ENCODE results near the gene NXNL1. TPM values are rescaled to one million over a fixed set of nuclear protein-coding genes. Genes with fewer than 3 reads are reported as not detected.

Gene NXNL1
- total RNA-seq, 1 experiment from 2014 or later, result not detected

DNA sequence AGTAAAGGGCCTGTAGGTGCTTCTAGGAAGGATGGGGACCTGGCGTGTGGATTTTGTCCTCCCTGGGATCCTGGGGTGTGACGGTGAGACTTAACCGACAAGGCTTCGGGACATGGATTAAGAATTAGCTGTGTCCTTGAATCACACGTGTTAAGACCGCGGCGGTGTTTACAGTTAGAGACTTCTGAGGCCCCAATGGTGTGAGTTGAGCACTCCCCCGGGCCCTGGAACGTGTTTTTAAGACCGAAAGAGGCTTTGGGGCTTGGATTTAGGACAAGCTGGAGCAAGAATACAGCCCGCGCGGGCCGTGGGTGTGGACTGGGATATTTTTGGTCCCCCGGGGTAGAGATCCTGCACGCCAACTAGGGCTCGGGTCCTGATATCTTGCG, 8.4 kb upstream of the NXNL1 start:
- H3K27ac ChIP-seq (ENCODE audit: low read length), result peak overlapping the region; percentile 65
- TSS peak; percentile 84 for BruUV-seq (replicated peaks)
- no peaks in the 10 kb centered on the region for H3F3A ChIP-seq (ENCODE audit: low read length, unreplicated experiment)
- H3K4me1 ChIP-seq (ENCODE audit: insufficient read depth, low read length), result peaks cover 14% of the 10 kb centered on the region
- TF ChIP-seq, protein P1, sequence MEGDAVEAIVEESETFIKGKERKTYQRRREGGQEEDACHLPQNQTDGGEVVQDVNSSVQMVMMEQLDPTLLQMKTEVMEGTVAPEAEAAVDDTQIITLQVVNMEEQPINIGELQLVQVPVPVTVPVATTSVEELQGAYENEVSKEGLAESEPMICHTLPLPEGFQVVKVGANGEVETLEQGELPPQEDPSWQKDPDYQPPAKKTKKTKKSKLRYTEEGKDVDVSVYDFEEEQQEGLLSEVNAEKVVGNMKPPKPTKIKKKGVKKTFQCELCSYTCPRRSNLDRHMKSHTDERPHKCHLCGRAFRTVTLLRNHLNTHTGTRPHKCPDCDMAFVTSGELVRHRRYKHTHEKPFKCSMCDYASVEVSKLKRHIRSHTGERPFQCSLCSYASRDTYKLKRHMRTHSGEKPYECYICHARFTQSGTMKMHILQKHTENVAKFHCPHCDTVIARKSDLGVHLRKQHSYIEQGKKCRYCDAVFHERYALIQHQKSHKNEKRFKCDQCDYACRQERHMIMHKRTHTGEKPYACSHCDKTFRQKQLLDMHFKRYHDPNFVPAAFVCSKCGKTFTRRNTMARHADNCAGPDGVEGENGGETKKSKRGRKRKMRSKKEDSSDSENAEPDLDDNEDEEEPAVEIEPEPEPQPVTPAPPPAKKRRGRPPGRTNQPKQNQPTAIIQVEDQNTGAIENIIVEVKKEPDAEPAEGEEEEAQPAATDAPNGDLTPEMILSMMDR (conservative IDR thresholded peaks at IDR 0.05; ENCODE audit: low read depth, low read length), result no peak
- TF ChIP-seq EZH2phosphoT487 (IDR thresholded peaks at IDR 0.05; ENCODE audit: borderline replicate concordance, low read length) (no peak), EZH2 (IDR thresholded peaks at IDR 0.05; ENCODE audit: low read length, unreplicated experiment) (no peak)
- peaks cover 7% of the 10 kb centered on the region; the same call in 1 of the 2 replicates for H3K79me2 ChIP-seq (ENCODE audit: low read length)
- peak overlapping the region; percentile 91 for H3K4me3 ChIP-seq (ENCODE audit: low read length)
- DNase-seq (no peak), ATAC-seq (no peak; the same call in 1 of the 2 replicates)
- H3K27me3 ChIP-seq (ENCODE audit: low read length), result no peaks in the 10 kb centered on the region
- intact Hi-C loops (cut with micrococcal nuclease), result loop anchor here (5.0 kb wide), 2 partner anchors 42 to 77 kb away; partner anchors contain the start of gene CCDC194
- peak overlapping the region; percentile 98 for H3K4me2 ChIP-seq (ENCODE audit: low read length)
- no peaks in the 10 kb centered on the region for H4K20me1 ChIP-seq (ENCODE audit: low read length)
- peak overlapping the region; percentile 76 for H3K9ac ChIP-seq (ENCODE audit: low read length)
- ChIA-PET POLR2A (ENCODE audit: unreplicated experiment) (no interaction called here), CTCF (no interaction called here)
- no peaks in the 10 kb centered on the region for H3K9me3 ChIP-seq (ENCODE audit: low read length)
- peak overlapping the region; percentile 91 for H2AFZ ChIP-seq (ENCODE audit: low read length)
- H3K36me3 ChIP-seq (ENCODE audit: low read depth, low read length), result no peaks in the 10 kb centered on the region
- H3K9me2 ChIP-seq (replicated peaks; ENCODE audit: low read length), result no peaks in the 10 kb centered on the region

DNA sequence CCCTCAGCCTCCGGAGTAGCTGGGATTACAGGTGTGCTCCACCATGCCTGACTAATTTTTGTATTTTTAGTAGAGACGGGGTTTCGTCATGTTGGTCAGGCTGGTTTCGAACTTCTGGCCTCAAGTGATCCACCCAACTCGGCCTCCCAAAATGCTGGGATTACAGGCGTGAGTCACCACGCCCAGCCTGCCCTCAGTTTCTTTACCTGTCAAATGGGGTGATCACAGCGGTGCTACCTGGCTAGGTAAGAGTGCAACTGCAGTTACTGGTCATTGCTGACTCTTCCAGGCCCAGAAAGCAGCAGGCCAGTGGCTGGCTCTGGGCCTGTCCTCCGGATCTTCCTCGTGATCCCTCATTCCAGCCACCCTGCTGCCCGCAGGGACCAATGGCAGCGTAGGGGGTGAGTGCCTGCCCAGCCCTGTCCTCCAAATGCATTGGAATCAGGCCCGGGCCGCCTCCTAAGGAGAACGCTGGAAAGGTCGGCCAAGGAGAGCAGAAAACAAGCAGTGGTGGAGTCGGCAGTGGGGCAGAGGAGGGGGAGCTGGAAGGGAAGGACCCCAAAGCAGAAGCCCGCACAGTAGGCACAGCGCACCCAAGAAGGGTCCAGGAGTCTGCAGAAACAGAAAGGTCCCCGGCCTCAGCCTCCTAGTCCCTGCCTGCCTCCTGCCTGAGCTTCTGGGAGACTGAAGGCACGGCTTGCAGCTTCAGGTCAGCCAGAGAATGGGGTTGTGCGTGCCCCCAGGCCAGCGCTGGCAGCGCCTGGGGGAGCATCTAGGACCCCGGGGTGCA, 7.8 kb upstream of the NXNL1 start:
- Histone ChIP-seq H3K4me1 (ENCODE audit: insufficient read depth, low read length) (peaks cover 14% of the 10 kb centered on the region), H3F3A (ENCODE audit: low read length, unreplicated experiment) (no peaks in the 10 kb centered on the region), H4K20me1 (ENCODE audit: low read length) (no peaks in the 10 kb centered on the region), H3K36me3 (ENCODE audit: low read depth, low read length) (no peaks in the 10 kb centered on the region), H3K9me2 (replicated peaks; ENCODE audit: low read length) (no peaks in the 10 kb centered on the region), H3K4me3 (ENCODE audit: low read length) (peak overlapping the region; percentile 91), H3K4me2 (ENCODE audit: low read length) (peak overlapping the region; percentile 98), H3K27me3 (ENCODE audit: low read length) (no peaks in the 10 kb centered on the region), H3K27ac (ENCODE audit: low read length) (peak overlapping the region; percentile 65), H3K9ac (ENCODE audit: low read length) (peak overlapping the region; percentile 76), H2AFZ (ENCODE audit: low read length) (peak overlapping the region; percentile 91), H3K9me3 (ENCODE audit: low read length) (no peaks in the 10 kb centered on the region), H3K79me2 (ENCODE audit: low read length) (peaks cover 7% of the 10 kb centered on the region; the same call in 1 of the 2 replicates)
- ChIA-PET CTCF (no interaction called here), POLR2A (ENCODE audit: unreplicated experiment) (no interaction called here)
- ATAC-seq (no peak), DNase-seq (no peak)
- BruUV-seq (replicated peaks), result no TSS peak
- TF ChIP-seq, protein P1 (conservative IDR thresholded peaks at IDR 0.05; ENCODE audit: low read depth, low read length), result no peak
- TF ChIP-seq EZH2phosphoT487 (IDR thresholded peaks at IDR 0.05; ENCODE audit: borderline replicate concordance, low read length), result no peak
- no peak for TF ChIP-seq EZH2 (IDR thresholded peaks at IDR 0.05; ENCODE audit: low read length, unreplicated experiment)
- intact Hi-C loops (cut with micrococcal nuclease), result loop anchor here (5.0 kb wide), 2 partner anchors 41 to 76 kb away; partner anchors contain the start of gene CCDC194

All from PC-3 (cell line).